Measurements from ENCODE around the gene PDE6B.

The PDE6B gene

DNA sequence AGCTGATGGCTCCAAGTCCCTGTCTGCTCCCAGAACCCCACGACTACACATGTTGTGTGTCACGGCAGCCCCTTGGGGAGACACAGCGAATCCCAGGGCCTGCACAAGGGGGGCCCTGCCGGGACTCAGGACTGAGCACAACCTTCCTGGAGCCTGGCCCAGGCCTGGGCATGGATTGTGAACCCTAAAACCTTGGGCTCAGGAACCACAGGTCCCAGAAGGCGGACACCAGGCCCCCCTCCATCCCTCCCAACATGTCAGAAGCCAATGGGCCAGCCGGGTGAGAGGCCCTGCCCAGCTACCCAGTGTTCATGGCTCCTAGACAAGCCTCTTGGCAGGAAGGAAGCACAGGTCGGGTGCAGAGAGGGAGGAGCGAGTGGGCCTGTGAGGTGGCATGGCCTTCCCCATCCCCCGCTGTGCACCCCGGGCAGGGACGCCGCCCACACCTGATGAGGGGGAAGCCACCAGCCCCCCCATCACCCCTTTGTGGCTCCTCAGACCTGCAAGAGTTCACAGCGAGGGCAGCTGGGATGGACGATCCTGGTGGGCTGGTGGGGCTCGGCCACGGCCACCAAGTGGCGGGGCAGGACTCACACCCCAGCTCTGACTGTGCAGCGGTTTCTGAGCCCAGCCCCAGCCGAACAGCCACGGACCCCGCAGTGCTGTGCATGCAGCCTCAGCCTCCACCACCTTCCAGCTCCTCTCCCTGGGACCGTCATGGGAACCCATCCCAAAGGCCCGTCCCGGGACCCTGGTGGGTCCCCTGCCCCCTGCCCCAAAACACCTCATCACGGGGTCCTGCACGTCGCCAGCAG is 3.7 kb downstream of the PDE6B start:
- no peak for DNase-seq (ENCODE audit: low read depth)
- TF ChIP-seq, protein P1, sequence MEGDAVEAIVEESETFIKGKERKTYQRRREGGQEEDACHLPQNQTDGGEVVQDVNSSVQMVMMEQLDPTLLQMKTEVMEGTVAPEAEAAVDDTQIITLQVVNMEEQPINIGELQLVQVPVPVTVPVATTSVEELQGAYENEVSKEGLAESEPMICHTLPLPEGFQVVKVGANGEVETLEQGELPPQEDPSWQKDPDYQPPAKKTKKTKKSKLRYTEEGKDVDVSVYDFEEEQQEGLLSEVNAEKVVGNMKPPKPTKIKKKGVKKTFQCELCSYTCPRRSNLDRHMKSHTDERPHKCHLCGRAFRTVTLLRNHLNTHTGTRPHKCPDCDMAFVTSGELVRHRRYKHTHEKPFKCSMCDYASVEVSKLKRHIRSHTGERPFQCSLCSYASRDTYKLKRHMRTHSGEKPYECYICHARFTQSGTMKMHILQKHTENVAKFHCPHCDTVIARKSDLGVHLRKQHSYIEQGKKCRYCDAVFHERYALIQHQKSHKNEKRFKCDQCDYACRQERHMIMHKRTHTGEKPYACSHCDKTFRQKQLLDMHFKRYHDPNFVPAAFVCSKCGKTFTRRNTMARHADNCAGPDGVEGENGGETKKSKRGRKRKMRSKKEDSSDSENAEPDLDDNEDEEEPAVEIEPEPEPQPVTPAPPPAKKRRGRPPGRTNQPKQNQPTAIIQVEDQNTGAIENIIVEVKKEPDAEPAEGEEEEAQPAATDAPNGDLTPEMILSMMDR (IDR thresholded peaks at IDR 0.05; ENCODE audit: low read length, missing control alignments): no peak
- H3K4me3 ChIP-seq (replicated peaks; ENCODE audit: low read depth, low read length): no peak overlapping the region

DNA sequence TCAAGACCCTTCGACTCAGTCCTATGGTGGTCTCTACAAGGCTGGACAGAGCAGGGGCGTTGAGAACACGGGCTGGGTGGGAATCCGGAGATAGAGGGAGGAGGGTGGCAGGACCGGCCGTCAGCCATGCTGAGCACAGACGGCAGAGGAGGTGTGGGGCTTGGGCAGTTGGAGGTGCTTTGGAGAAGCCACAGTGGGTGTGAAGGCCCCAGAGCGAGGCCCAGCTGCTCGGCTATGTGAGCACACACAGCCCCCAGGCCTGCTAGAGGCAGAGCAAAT is 4.2 kb downstream of the PDE6B start:
- TF ChIP-seq, protein P1 (IDR thresholded peaks at IDR 0.05; ENCODE audit: low read length, missing control alignments): no peak
- DNase-seq (ENCODE audit: low read depth): no peak

DNA sequence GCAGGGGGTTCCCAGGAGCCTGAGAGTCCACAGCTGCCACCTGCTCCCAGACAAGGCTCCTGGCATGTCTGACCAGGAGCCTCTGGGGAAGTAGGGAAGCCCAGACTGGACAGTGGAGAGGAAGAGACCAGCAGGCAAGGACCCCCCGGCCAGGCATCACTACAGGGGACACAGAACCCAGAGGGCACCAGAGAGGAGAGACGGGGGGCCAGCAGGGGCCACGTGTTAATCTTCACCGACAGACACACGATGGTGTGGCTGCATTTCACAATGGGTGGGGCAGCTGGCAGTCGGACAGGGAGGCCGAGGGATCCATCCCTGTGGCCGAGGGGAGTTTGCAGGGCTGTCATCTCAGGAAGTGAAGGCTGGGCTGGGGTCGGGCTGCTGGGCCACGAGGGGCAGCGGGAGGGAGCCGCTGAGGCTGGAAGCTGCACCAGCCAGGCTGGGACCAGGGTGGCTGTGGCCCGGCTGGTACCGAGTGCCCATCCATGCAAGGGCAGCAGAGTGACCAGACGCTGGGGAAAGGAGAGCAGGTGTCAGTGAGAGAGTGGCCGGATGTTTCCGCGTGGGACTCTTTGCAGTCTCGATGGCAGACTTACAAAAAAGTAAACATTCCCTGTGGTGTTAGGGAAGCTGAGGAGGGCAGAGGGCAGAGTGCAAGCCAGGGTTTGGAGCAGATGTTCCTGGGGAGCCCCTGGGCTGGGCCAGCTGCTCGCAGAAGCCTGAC is 4.7 kb downstream of the PDE6B start:
- no peak for DNase-seq (ENCODE audit: low read depth)
- TF ChIP-seq, protein P1 (IDR thresholded peaks at IDR 0.05; ENCODE audit: low read length, missing control alignments): no peak
- H3K4me3 ChIP-seq (replicated peaks; ENCODE audit: low read depth, low read length): no peak overlapping the region

More for the DNA sequence above, 4.2 kb downstream of the PDE6B start:
- H3K4me3 ChIP-seq (replicated peaks; ENCODE audit: low read depth, low read length): no peak overlapping the region

DNA sequence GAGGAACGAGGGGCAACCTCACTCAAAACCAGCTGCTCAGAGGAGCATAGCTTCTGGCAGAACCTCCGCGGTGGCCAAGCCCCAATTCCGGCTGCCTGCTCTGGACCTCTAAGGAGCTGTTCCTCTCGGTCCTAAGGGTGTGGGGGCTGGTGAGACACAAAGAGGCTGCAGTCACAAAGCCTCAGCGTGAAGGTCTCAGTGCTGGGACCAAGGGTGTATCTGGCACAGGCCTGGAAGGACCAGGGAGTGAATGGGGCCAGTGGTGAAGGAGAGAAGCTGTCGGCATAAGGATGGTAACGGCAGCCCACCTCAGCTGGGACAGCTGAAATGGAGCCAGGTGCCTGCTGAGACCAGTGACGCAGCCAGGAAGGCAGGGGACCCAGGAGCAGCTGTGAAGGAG is 5.3 kb downstream of the PDE6B start:
- no peak overlapping the region for H3K4me3 ChIP-seq (replicated peaks; ENCODE audit: low read depth, low read length)
- DNase-seq (ENCODE audit: low read depth): no peak

DNA sequence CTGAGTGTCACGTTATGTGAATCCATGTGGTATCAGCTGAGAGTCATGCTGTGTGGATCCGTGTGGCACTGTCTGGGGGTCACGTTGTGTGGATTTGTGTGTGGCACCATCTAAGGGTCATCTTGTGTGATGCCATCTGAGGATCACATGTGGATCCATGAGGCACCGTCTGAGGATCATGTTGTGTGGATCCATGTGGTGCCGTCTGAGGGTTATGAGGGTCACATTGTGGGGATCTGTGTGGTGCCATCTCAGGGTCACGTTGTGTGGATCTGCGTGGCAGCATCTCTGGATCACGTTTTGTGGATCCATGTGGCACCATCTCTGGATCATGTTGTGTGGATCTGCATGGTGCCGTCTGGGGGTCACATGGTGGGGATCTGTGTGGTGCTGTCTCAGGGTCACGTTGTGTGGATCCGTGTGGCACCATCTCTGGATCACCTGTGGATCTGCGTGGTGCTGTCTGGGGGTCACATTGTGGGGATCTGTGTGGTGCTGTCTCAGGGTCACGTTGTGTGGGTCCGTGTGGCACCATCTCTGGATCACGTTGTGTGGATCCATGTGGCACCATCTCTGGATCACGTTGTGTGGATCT is 6.9 kb downstream of the PDE6B start:
- H3K4me3 ChIP-seq (replicated peaks; ENCODE audit: low read depth, low read length): no peak overlapping the region
- no peak for DNase-seq (ENCODE audit: low read depth)
- TF ChIP-seq, protein P1 (IDR thresholded peaks at IDR 0.05; ENCODE audit: low read length, missing control alignments): no peak

More for the DNA sequence above, 5.3 kb downstream of the PDE6B start:
- TF ChIP-seq, protein P1 (IDR thresholded peaks at IDR 0.05; ENCODE audit: low read length, missing control alignments): no peak

GRCh38 chr4:632926-633325 is 7.6 kb downstream of the PDE6B start:
- no peak for DNase-seq (ENCODE audit: low read depth)
- H3K4me3 ChIP-seq (replicated peaks; ENCODE audit: low read depth, low read length): no peak overlapping the region
- TF ChIP-seq, protein P1 (IDR thresholded peaks at IDR 0.05; ENCODE audit: low read length, missing control alignments): no peak

Data from fibroblast of pulmonary artery (primary cell).